H1 (cell line): ENCODE measurements around the gene RPL3. TPM values are rescaled to one million over a fixed set of nuclear protein-coding genes. Genes with fewer than 3 reads are reported as not detected.

Source experiments
- CTCF ChIA-PET: fragments of 300-600 bp; sonication (Branson Sonifier 250); formaldehyde crosslinking; loops from one replicate; lab custom pipeline; 2021; ENCODE audit not compliant: partially characterized antibody; lab: Charles Lee
- POLR2A ChIA-PET: fragments of 300-600 bp; sonication (Branson Sonifier 250); formaldehyde crosslinking; loops from one replicate; lab custom pipeline; 2021; ENCODE audit warnings: inconsistent platforms; ENCODE audit not compliant: partially characterized antibody; lab: Charles Lee
- DNase-seq, 2 experiments: peaks; one replicate each; pipeline versions ENCODE4 v3.0.0 to v3.0.0-alpha.2; 2010 to 2022; ENCODE audit warnings: low spot score in 2 of 2, low read depth in 1 of 2, mixed read lengths in 1 of 2
- FAIRE-seq: peaks from 2 replicates; lab custom pipeline; 2011; peaks lifted over from hg19 to GRCh38; lab: Jason Lieb, UNC
- H2AFZ ChIP-seq: 2 replicates; pipeline ENCODE4 v1.8.1; 2012; ENCODE audit warnings: low read length, inconsistent platforms
- H2AK5ac ChIP-seq: 2 replicates; pipeline ENCODE4 v1.6.1; 2013; ENCODE audit warnings: low read depth, low read length
- H2BK120ac ChIP-seq: replicated peaks from 2 replicates; pipeline ENCODE3; 2013; ENCODE audit warnings: low read depth, low read length, inconsistent platforms
- H2BK12ac ChIP-seq: 2 replicates; pipeline ENCODE4 v1.6.1; 2013; ENCODE audit warnings: low read depth, low read length
- H2BK15ac ChIP-seq: 2 replicates; pipeline ENCODE4 v1.6.1; 2013; ENCODE audit warnings: low read length
- H2BK20ac ChIP-seq: 2 replicates; pipeline ENCODE4 v1.6.1; 2013; ENCODE audit warnings: low read length
- H2BK5ac ChIP-seq: 2 replicates; pipeline ENCODE4 v1.6.1; 2013; ENCODE audit warnings: low read depth, low read length
- H3K14ac ChIP-seq: 2 replicates; pipeline ENCODE4 v1.6.1; 2013; ENCODE audit warnings: inconsistent platforms; ENCODE audit not compliant: insufficient read length
- H3K18ac ChIP-seq: 2 replicates; pipeline ENCODE4 v1.6.1; 2013; ENCODE audit warnings: low read length; ENCODE audit errors: extremely low read depth
- H3K23ac ChIP-seq: 2 replicates; pipeline ENCODE4 v1.6.1; 2013; ENCODE audit warnings: inconsistent platforms; ENCODE audit not compliant: insufficient read length
- H3K23me2 ChIP-seq: 2 replicates; pipeline ENCODE4 v1.6.1; 2013; ENCODE audit warnings: low read depth, low read length
- H3K27ac ChIP-seq: 2 replicates; pipeline ENCODE4 v1.6.1; 2011; ENCODE audit warnings: low read depth, low read length, inconsistent platforms
- H3K27me3 ChIP-seq, 4 experiments: replicated peaks in 1 of 4; 1 replicate in 1 of 4; 2 replicates in 3 of 4; pipeline versions ENCODE4 v1.6.1 to v1.8.1; 2011 to 2013; ENCODE audit warnings: low read length in 3 of 4, mild to moderate bottlenecking in 3 of 4, inconsistent platforms in 2 of 4, mixed read lengths in 2 of 4, moderate library complexity in 1 of 4; ENCODE audit not compliant: control insufficient read depth in 3 of 4, insufficient read depth in 3 of 4; ENCODE audit errors: extremely low read depth in 1 of 4
- H3K36me3 ChIP-seq, 4 experiments: 2 replicates each; pipeline versions ENCODE4 v1.6.1 to v1.8.1; 2011 to 2013; ENCODE audit warnings: mild to moderate bottlenecking in 4 of 4, low read length in 3 of 4, moderate library complexity in 2 of 4, control low read depth in 1 of 4, inconsistent platforms in 1 of 4; ENCODE audit not compliant: insufficient read depth in 4 of 4, control insufficient read depth in 2 of 4
- H3K4ac ChIP-seq: replicated peaks from 2 replicates; pipeline ENCODE3; 2013; ENCODE audit warnings: low read length, low read depth, mixed read lengths, inconsistent platforms; ENCODE audit not compliant: insufficient read length
- H3K4me1 ChIP-seq, 4 experiments: replicated peaks in 1 of 4; 1 replicate in 1 of 4; 2 replicates in 3 of 4; pipeline versions ENCODE4 v1.6.1 to v1.8.1; 2011 to 2013; ENCODE audit warnings: low read length in 3 of 4, inconsistent platforms in 2 of 4, mixed read lengths in 1 of 4; ENCODE audit not compliant: insufficient read depth in 4 of 4, control insufficient read depth in 3 of 4
- H3K4me2 ChIP-seq, 2 experiments: 2 replicates each; pipeline versions ENCODE4 v1.6.1 to v1.8.1; 2011 to 2013; ENCODE audit warnings: low read depth in 2 of 2, low read length in 2 of 2, control low read depth in 1 of 2, inconsistent platforms in 1 of 2, mild to moderate bottlenecking in 1 of 2; ENCODE audit not compliant: insufficient read depth in 1 of 2
- H3K4me3 ChIP-seq, 4 experiments: fragments of 200-600, 300-600 bp in 1 of 4; sonication (generic), shearing (Covaris generic), sonication (Bioruptor Twin) in 1 of 4; 2 replicates each; pipeline versions ENCODE4 v1.5.1 to v1.8.1; 2011 to 2016; ENCODE audit warnings: low read length in 4 of 4, low read depth in 3 of 4, control low read depth in 2 of 4, inconsistent platforms in 2 of 4, mild to moderate bottlenecking in 2 of 4, mixed read lengths in 1 of 4, moderate library complexity in 1 of 4; ENCODE audit not compliant: insufficient read depth in 2 of 4; ENCODE audit errors: extremely low read depth in 1 of 4
- H3K56ac ChIP-seq: replicated peaks from 2 replicates; pipeline ENCODE3; 2013; ENCODE audit warnings: low read depth, mild to moderate bottlenecking, mixed read lengths, low read length, inconsistent platforms; ENCODE audit not compliant: insufficient read length
- H3K79me1 ChIP-seq: 2 replicates; pipeline ENCODE4 v1.6.1; 2013; ENCODE audit warnings: low read depth, low read length, control low read depth
- H3K79me2 ChIP-seq, 2 experiments: 2 replicates each; pipeline versions ENCODE4 v1.6.1 to v1.8.1; 2012 to 2013; ENCODE audit warnings: low read length in 2 of 2, mild to moderate bottlenecking in 2 of 2, inconsistent platforms in 1 of 2; ENCODE audit not compliant: insufficient read depth in 2 of 2, control insufficient read depth in 1 of 2
- H3K9ac ChIP-seq, 4 experiments: replicated peaks in 1 of 4; 1 replicate in 1 of 4; 2 replicates in 3 of 4; pipeline versions ENCODE4 v1.6.1 to v1.8.1; 2011 to 2013; ENCODE audit warnings: low read depth in 3 of 4, low read length in 3 of 4, control low read depth in 2 of 4, mild to moderate bottlenecking in 2 of 4, moderate library complexity in 2 of 4, inconsistent platforms in 1 of 4; ENCODE audit errors: extremely low read depth in 1 of 4
- H3K9me3 ChIP-seq, 2 experiments: 2 replicates each; pipeline versions ENCODE4 v1.6.1 to v1.8.1; 2012 to 2013; ENCODE audit warnings: mild to moderate bottlenecking in 2 of 2, moderate library complexity in 2 of 2, control low read depth in 1 of 2, inconsistent platforms in 1 of 2, low read depth in 1 of 2, low read length in 1 of 2, mixed read lengths in 1 of 2; ENCODE audit not compliant: insufficient read depth in 2 of 2
- H4K20me1 ChIP-seq, 2 experiments: replicated peaks in 1 of 2; 2 replicates each; pipeline versions ENCODE3 to v1.8.1; 2011 to 2013; ENCODE audit warnings: inconsistent platforms in 2 of 2, low read length in 2 of 2, mild to moderate bottlenecking in 1 of 2; ENCODE audit not compliant: insufficient read depth in 2 of 2, control insufficient read depth in 1 of 2
- H4K5ac ChIP-seq: 2 replicates; pipeline ENCODE4 v1.6.1; 2013; ENCODE audit warnings: low read length, low read depth, mixed read lengths, inconsistent platforms; ENCODE audit not compliant: insufficient read length
- H4K8ac ChIP-seq: 2 replicates; pipeline ENCODE4 v1.8.0; 2013; ENCODE audit warnings: mild to moderate bottlenecking, moderate library complexity, low read length, inconsistent platforms; ENCODE audit not compliant: insufficient read depth; ENCODE audit errors: extremely low read depth
- H4K91ac ChIP-seq: replicated peaks from 2 replicates; pipeline ENCODE3; 2013; ENCODE audit warnings: low read length, mixed read lengths, inconsistent platforms; ENCODE audit not compliant: insufficient read length
- ASH2L ChIP-seq: fragments of 200-600, 300-600 bp; sonication (generic); IDR thresholded peaks from one replicate; pipeline ENCODE4 v1.7.1; 2017; ENCODE audit warnings: low read length
- BACH1 ChIP-seq: IDR thresholded peaks from 2 replicates; pipeline ENCODE4 v1.6.1; 2012; ENCODE audit warnings: low read length, improper control_type of control experiment
- KDM4A ChIP-seq: IDR thresholded peaks from one replicate; pipeline ENCODE4 v1.7.1; 2012; ENCODE audit warnings: low read depth, mild to moderate bottlenecking, moderate library complexity, low read length, inconsistent platforms; ENCODE audit not compliant: severe bottlenecking
- PHF8 ChIP-seq: fragments of 200-600 bp; sonication (generic); conservative IDR thresholded peaks from 2 replicates; pipeline ENCODE4 v1.7.1; 2012; ENCODE audit warnings: low read depth, mild to moderate bottlenecking, inconsistent platforms, low read length, moderate library complexity
- SIN3A ChIP-seq, 2 experiments: IDR thresholded peaks in 1 of 2; conservative IDR thresholded peaks in 1 of 2; 2 replicates each; pipeline ENCODE4 v1.6.1; 2011 to 2012; ENCODE audit warnings: low read length in 2 of 2, improper control_type of control experiment in 1 of 2, low read depth in 1 of 2, mild to moderate bottlenecking in 1 of 2
- SP1 ChIP-seq: IDR thresholded peaks from 2 replicates; pipeline ENCODE4 v1.6.1; 2011; ENCODE audit warnings: low read depth, low read length
- SUZ12 ChIP-seq: fragments of 200-600 bp; sonication (generic); IDR thresholded peaks from 2 replicates; pipeline ENCODE4 v1.6.1; 2012; ENCODE audit warnings: mild to moderate bottlenecking, inconsistent platforms, low read length, moderate library complexity, mixed read lengths
- TAF7 ChIP-seq: optimal IDR thresholded peaks from 2 replicates; pipeline ENCODE3; 2011; ENCODE audit warnings: low read depth, mild to moderate bottlenecking, inconsistent platforms, low read length, moderate library complexity, borderline replicate concordance
- TCF12 ChIP-seq: IDR thresholded peaks from 2 replicates; pipeline ENCODE4 v1.6.1; 2011; ENCODE audit warnings: low read depth, mild to moderate bottlenecking, low read length
- ZNF274 ChIP-seq: IDR thresholded peaks from 2 replicates; pipeline ENCODE4 v1.7.0; 2012; ENCODE audit warnings: low read length, borderline replicate concordance; ENCODE audit errors: extremely low read depth
- WGBS, 2 experiments: shearing (Covaris generic) in 1 of 2; methylation state at CpG; one replicate each; pipeline versions ENCODE4 v1.1.6 to v1.1.7; 2013 to 2015; ENCODE audit warnings: low lambda C conversion rate in 2 of 2, mixed read lengths in 2 of 2, inconsistent platforms in 1 of 2, low coverage in 1 of 2, missing lambda C conversion rate in 1 of 2; ENCODE audit not compliant: insufficient replicate concordance in 2 of 2, insufficient coverage in 1 of 2, insufficient read length in 1 of 2; ENCODE audit errors: extremely low coverage in 1 of 2, missing lambda C conversion rate in 1 of 2; 5-methylcytosine and 5-hydroxymethylcytosine counted together
- polyA plus RNA-seq, 7 experiments: library from polyadenylated mRNA; depleted of rRNA in 3 of 7; stranded (reverse) in 5 of 7; unstranded in 2 of 7; fragments of >200 nt in 5 of 7; fragments of 200-250 nt in 2 of 7; gene quantifications; 1 replicate in 5 of 7; 2 replicates in 1 of 7; 4 replicates in 1 of 7; pipeline versions ENCODE4 v1.2.1 to v1.2.3, GENCODE V29; 2011 to 2013; ENCODE audit warnings: missing spikeins in 2 of 7, mixed read lengths in 2 of 7
- total RNA-seq: library from RNA; stranded (reverse); fragmentation: NEBNext Ultra II Directional; extraction: Animal tissue kit (Norgen Biotek cat#: 25700); gene quantifications from 2 replicates; pipeline ENCODE4 v1.2.1, GENCODE V29; 2021
- TF ChIP-seq, protein P1 (sequence below): IDR thresholded peaks from 2 replicates; pipeline ENCODE4 v1.6.1; 2012; ENCODE audit warnings: low read length, inconsistent platforms

Gene RPL3
- total and polyA plus RNA-seq, 2 of the 8 experiments (the other 6 are each of a cell fraction or from before 2014, with no cell fraction given), result 2,865 to 5,466 TPM

DNA sequence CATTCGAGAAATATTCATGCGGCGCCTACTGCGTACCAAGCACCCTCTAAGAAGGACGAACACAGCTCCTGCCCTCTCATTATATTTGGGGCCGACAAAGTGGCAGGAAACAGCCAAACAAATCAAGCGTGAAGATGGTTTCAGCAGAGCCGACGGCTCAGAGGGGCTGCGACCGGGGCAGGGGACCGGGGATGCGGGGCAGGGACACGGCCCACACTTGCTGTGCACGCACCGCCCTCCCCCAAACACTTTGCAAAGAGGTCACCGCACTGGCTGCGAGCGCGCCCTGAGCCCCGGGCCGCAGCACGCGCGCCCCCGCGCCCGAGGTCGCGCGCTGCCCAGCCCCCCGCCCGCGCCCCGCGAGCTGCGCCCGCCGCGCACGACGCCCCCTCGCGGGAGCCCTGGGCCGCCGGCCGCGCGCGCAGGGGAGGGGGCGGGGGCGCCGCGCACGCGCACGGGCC lies 30.1 kb upstream of the RPL3 start:
- Histone ChIP-seq H3K27me3 (peaks cover 0 to 4% (median 4%) of the 10 kb centered on the region in 4 experiments; a peak in 2 of 7 replicates), H4K91ac (no peak overlapping the region), H2BK5ac (peak overlapping the region; percentile 60; the same call in 1 of the 2 replicates), H3K9ac (peak overlapping the region in 1 of 4 experiments; percentile 21; a peak in 3 of 7 replicates), H4K8ac (peak overlapping the region; percentile 54; the same call in 1 of the 2 replicates), H2BK120ac (no peak overlapping the region), H3K23me2 (peaks cover 13% of the 10 kb centered on the region), H2AFZ (peak overlapping the region; percentile 91; the same call in 1 of the 2 replicates), H3K23ac (no peak overlapping the region), H2BK20ac (no peak overlapping the region), H3K27ac (no peak overlapping the region), H3K79me1 (peaks cover 7% of the 10 kb centered on the region), H3K9me3 (no peaks in the 10 kb centered on the region), H3K4me3 (peak overlapping the region; percentile 70 to 93 (median 74)), H3K14ac (no peak overlapping the region), H3K56ac (no peak overlapping the region), H4K20me1 (peaks cover 0 to 5% of the 10 kb centered on the region in 2 experiments), H3K4me1 (peaks cover 5 to 29% (median 19%) of the 10 kb centered on the region in 4 experiments), H4K5ac (no peak overlapping the region), H3K79me2 (peaks cover 0 to 5% of the 10 kb centered on the region in 2 experiments; a peak in 1 of 4 replicates), H2AK5ac (no peak overlapping the region), H2BK12ac (0 out of 2 replicates have a peak overlapping the region, but pooled peaks have one; percentile 69), H3K18ac (0 out of 2 replicates have a peak overlapping the region, but pooled peaks have one; percentile 68), H3K4ac (no peak overlapping the region), H2BK15ac (no peak overlapping the region), H3K36me3 (no peaks in the 10 kb centered on the region), H3K4me2 (peak overlapping the region; percentile 86 to 98)
- FAIRE-seq, result no peak
- CTCF ChIA-PET, result interaction anchor here (0.5 to 2.4 kb wide), 7 partner anchors 19 to 227 kb away, joined by 3 to 10 read pairs (median 4); no protein-coding TSS in a partner anchor
- POLR2A ChIA-PET, result interaction anchor here (0.9 to 22.5 kb wide), 8 partner anchors 9 to 199 kb away, joined by 3 to 413 read pairs (median 4); partner anchors contain the start of genes ATF4, RPL3 and TAB1
- DNase-seq, result peak in 1 of 2 experiments; percentile 70
- 7% methylated on average over 26 of the region's 57 CpGs; no CpG with 5 or more reads in 1 of the 2 experiments for WGBS, 2 experiments
- TF ChIP-seq KDM4A, result peak; percentile 19
- TF ChIP-seq TCF12, result no peak
- TF ChIP-seq, protein P1, sequence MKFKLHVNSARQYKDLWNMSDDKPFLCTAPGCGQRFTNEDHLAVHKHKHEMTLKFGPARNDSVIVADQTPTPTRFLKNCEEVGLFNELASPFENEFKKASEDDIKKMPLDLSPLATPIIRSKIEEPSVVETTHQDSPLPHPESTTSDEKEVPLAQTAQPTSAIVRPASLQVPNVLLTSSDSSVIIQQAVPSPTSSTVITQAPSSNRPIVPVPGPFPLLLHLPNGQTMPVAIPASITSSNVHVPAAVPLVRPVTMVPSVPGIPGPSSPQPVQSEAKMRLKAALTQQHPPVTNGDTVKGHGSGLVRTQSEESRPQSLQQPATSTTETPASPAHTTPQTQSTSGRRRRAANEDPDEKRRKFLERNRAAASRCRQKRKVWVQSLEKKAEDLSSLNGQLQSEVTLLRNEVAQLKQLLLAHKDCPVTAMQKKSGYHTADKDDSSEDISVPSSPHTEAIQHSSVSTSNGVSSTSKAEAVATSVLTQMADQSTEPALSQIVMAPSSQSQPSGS, result no peak
- peak; percentile 53 for TF ChIP-seq ASH2L
- TF ChIP-seq TAF7, result no peak
- no peak for TF ChIP-seq SUZ12
- TF ChIP-seq SIN3A (conservative IDR thresholded peaks at IDR 0.05 in 1 of 2, IDR thresholded peaks at IDR 0.05 in 1 of 2; ENCODE audit: low read depth in 1 of 2, low read length in 2 of 2), result no peak
- TF ChIP-seq ZNF274, result no peak
- TF ChIP-seq PHF8, result peak; percentile 39; the same call in 1 of the 2 replicates
- TF ChIP-seq SP1, result no peak
- no peak for TF ChIP-seq BACH1
